HFFc6 (cell line): ENCODE results near the gene TNP2. TPM values are rescaled to one million over a fixed set of nuclear protein-coding genes. Genes with fewer than 3 reads are reported as not detected.
A peak's percentile ranks its signal among the peaks of the same experiment; 100 is the strongest.

Experiments used
- DNase-seq: peaks from one replicate; pipeline ENCODE4 v3.0.0-alpha.2; 2018
- H3K27ac Mint-ChIP-seq: 2 replicates; pipeline ENCODE4 v1.8.0; 2020; ENCODE audit warnings: mild to moderate bottlenecking, mixed read lengths
- H3K27me3 Mint-ChIP-seq: 2 replicates; pipeline ENCODE4 v1.8.0; 2021; ENCODE audit warnings: mild to moderate bottlenecking, moderate library complexity, mixed read lengths; ENCODE audit not compliant: insufficient read depth
- H3K36me3 Mint-ChIP-seq: 2 replicates; pipeline ENCODE4 v1.8.0; 2021; ENCODE audit warnings: low read depth, mixed read lengths
- H3K4me1 Mint-ChIP-seq: 2 replicates; pipeline ENCODE4 v1.8.0; 2020; ENCODE audit warnings: low read depth, mixed read lengths
- H3K4me3 Mint-ChIP-seq: 2 replicates; pipeline ENCODE4 v1.8.0; 2020; ENCODE audit warnings: mild to moderate bottlenecking, moderate library complexity, mixed read lengths
- H3K9me3 Mint-ChIP-seq: 2 replicates; pipeline ENCODE4 v1.8.0; 2020; ENCODE audit warnings: mild to moderate bottlenecking, mixed read lengths
- CTCF ChIP-seq: fragments of 200-600 bp; sonication (generic); IDR thresholded peaks from 2 replicates; pipeline ENCODE4 v1.5.0; 2021; ENCODE audit warnings: antibody characterized with exemption, mild to moderate bottlenecking
- total RNA-seq, 6 experiments: library from RNA; stranded (reverse); fragmentation: NEBNext Ultra II Directional; extraction: Animal tissue kit (Norgen Biotek cat#: 25700); gene quantifications; 2 replicates in 1 of 6; 3 replicates in 5 of 6; pipeline ENCODE4 v1.2.3, GENCODE V29; 2021

TNP2 gene
- total RNA-seq, 6 experiments from 2014 or later: not detected

- no peak for TF ChIP-seq CTCF
- H3K4me3 Mint-ChIP-seq: no peak overlapping the region
- peaks cover 6% of the 10 kb centered on the region for H3K4me1 Mint-ChIP-seq
- no peaks in the 10 kb centered on the region for H3K9me3 Mint-ChIP-seq
- H3K27ac Mint-ChIP-seq: no peak overlapping the region
- H3K27me3 Mint-ChIP-seq: peaks cover 14% of the 10 kb centered on the region
- no peak for DNase-seq
- no peaks in the 10 kb centered on the region for H3K36me3 Mint-ChIP-seq
Measured at GRCh38 chr16:11263737-11264136, 5.4 kb downstream of the TNP2 start.

GRCh38 chr16:11262915-11263314 lies 6.2 kb downstream of the TNP2 start:
- H3K36me3 Mint-ChIP-seq: no peaks in the 10 kb centered on the region
- no peak for TF ChIP-seq CTCF
- no peaks in the 10 kb centered on the region for H3K9me3 Mint-ChIP-seq
- no peak overlapping the region for H3K4me3 Mint-ChIP-seq
- peaks cover 13% of the 10 kb centered on the region for H3K27me3 Mint-ChIP-seq
- no peak overlapping the region for H3K27ac Mint-ChIP-seq
- peaks cover 14% of the 10 kb centered on the region for H3K4me1 Mint-ChIP-seq
- no peak for DNase-seq

GRCh38 chr16:11260596-11260966 lies 8.5 kb downstream of the TNP2 start:
- Mint-ChIP-seq H3K27me3 (peaks cover 8% of the 10 kb centered on the region), H3K4me3 (no peak overlapping the region), H3K9me3 (no peaks in the 10 kb centered on the region), H3K36me3 (no peaks in the 10 kb centered on the region), H3K27ac (no peak overlapping the region), H3K4me1 (peaks cover 24% of the 10 kb centered on the region)
- TF ChIP-seq CTCF: no peak
- DNase-seq: no peak

GRCh38 chr16:11259655-11260595 lies 9.2 kb downstream of the TNP2 start:
- DNase-seq: no peak
- Mint-ChIP-seq H3K4me1 (peaks cover 24% of the 10 kb centered on the region), H3K27ac (no peak overlapping the region), H3K9me3 (no peaks in the 10 kb centered on the region), H3K4me3 (no peak overlapping the region), H3K27me3 (peaks cover 6% of the 10 kb centered on the region), H3K36me3 (no peaks in the 10 kb centered on the region)
- TF ChIP-seq CTCF: no peak

- no peak for DNase-seq
- Mint-ChIP-seq H3K9me3 (no peaks in the 10 kb centered on the region), H3K36me3 (no peaks in the 10 kb centered on the region), H3K4me3 (peak overlapping the region; percentile 47; the same call in 1 of the 2 replicates), H3K4me1 (peaks cover 27% of the 10 kb centered on the region), H3K27ac (no peak overlapping the region), H3K27me3 (peaks cover 6% of the 10 kb centered on the region)
- no peak for TF ChIP-seq CTCF
Measured at GRCh38 chr16:11258553-11259492, 10.3 kb downstream of the TNP2 start.
